HEK293 (cell line): ENCODE results near the gene KIF18A.
A peak's percentile ranks its signal among the peaks of the same experiment; 100 is the strongest.

Source experiments
- CTCF ChIA-PET: fragments of 350-600 bp; formaldehyde crosslinking; extraction: SDS; loops from one replicate; lab custom pipeline; 2021; ENCODE audit warnings: antibody characterized with exemption; lab: Yijun Ruan, JAX
- POLR2A ChIA-PET: fragments of 300-600 bp; formaldehyde crosslinking; extraction: SDS; loops from one replicate; lab custom pipeline; 2020; ENCODE audit warnings: antibody characterized with exemption, inconsistent platforms; lab: Yijun Ruan, JAX
- H3K27ac ChIP-seq: fragments of 200-500 bp; sonication (Bioruptor generic); 2 replicates; pipeline ENCODE4 v1.5.1; 2014; ENCODE audit warnings: low read depth, low read length, control low read depth, inconsistent platforms; ENCODE audit errors: extremely low read depth
- H3K36me3 ChIP-seq, 2 experiments: fragments of 200-500 bp in 1 of 2; sonication (Bioruptor generic) in 1 of 2; 1 replicate in 1 of 2; 2 replicates in 1 of 2; pipeline ENCODE4 v1.5.1; 2014 to 2017; ENCODE audit warnings: inconsistent platforms in 2 of 2, low read length in 2 of 2; ENCODE audit not compliant: control insufficient read depth in 2 of 2, insufficient read depth in 1 of 2
- H3K4me1 ChIP-seq: fragments of 200-500 bp; sonication (Bioruptor generic); 2 replicates; pipeline ENCODE4 v1.5.1; 2014; ENCODE audit warnings: mild to moderate bottlenecking, low read length, inconsistent platforms; ENCODE audit not compliant: control insufficient read depth, insufficient read depth
- H3K4me3 ChIP-seq: 2 replicates; pipeline ENCODE4 v1.5.1; 2011; ENCODE audit warnings: low read depth, mild to moderate bottlenecking, control low read depth, low read length, moderate library complexity
- H3K9me3 ChIP-seq: fragments of 200-500 bp; sonication (Bioruptor generic); 2 replicates; pipeline ENCODE4 v1.5.1; 2014; ENCODE audit warnings: low read depth, low read length, inconsistent platforms; ENCODE audit not compliant: control insufficient read depth, insufficient read depth
- BCL11A ChIP-seq: fragments of 450-650 bp; formaldehyde crosslinking; IDR thresholded peaks from 2 replicates; pipeline ENCODE4 v1.5.1; 2016; ENCODE audit warnings: low read depth, missing biosample characterization, missing genetic modification characterization
- FEZF1 ChIP-seq: fragments of 450-650 bp; formaldehyde crosslinking; IDR thresholded peaks from 2 replicates; pipeline ENCODE4 v1.5.1; 2016; ENCODE audit warnings: missing biosample characterization, missing genetic modification characterization
- IKZF3 ChIP-seq: fragments of 450-650 bp; IDR thresholded peaks from 2 replicates; pipeline ENCODE4 v1.5.0; 2018; ENCODE audit warnings: missing biosample characterization, mild to moderate bottlenecking, missing genetic modification characterization, moderate library complexity
- KLF16 ChIP-seq: fragments of 450-650 bp; formaldehyde crosslinking; IDR thresholded peaks from 2 replicates; pipeline ENCODE4 v1.5.1; 2017; ENCODE audit warnings: missing biosample characterization, missing genetic modification characterization
- KLF7 ChIP-seq: fragments of 450-650 bp; formaldehyde crosslinking; IDR thresholded peaks from 2 replicates; pipeline ENCODE4 v1.5.1; 2016; ENCODE audit warnings: missing biosample characterization, missing genetic modification characterization, borderline replicate concordance
- MZF1 ChIP-seq: fragments of 450-650 bp; formaldehyde crosslinking; IDR thresholded peaks from 2 replicates; pipeline ENCODE4 v1.5.1; 2017; ENCODE audit warnings: missing biosample characterization, missing genetic modification characterization, borderline replicate concordance
- ZBTB20 ChIP-seq: fragments of 450-650 bp; formaldehyde crosslinking; IDR thresholded peaks from 2 replicates; pipeline ENCODE4 v1.5.1; 2016; ENCODE audit warnings: missing biosample characterization, missing genetic modification characterization
- ZBTB8A ChIP-seq: fragments of 450-650 bp; formaldehyde crosslinking; IDR thresholded peaks from 2 replicates; pipeline ENCODE4 v1.5.1; 2016; ENCODE audit warnings: missing biosample characterization, missing genetic modification characterization
- ZFP3 ChIP-seq: fragments of 450-650 bp; formaldehyde crosslinking; IDR thresholded peaks from 2 replicates; pipeline ENCODE4 v1.5.1; 2016; ENCODE audit warnings: low read depth, missing biosample characterization, missing genetic modification characterization
- ZFP41 ChIP-seq: fragments of 450-650 bp; formaldehyde crosslinking; IDR thresholded peaks from 2 replicates; pipeline ENCODE4 v1.5.1; 2016; ENCODE audit warnings: missing biosample characterization, missing genetic modification characterization, borderline replicate concordance
- ZNF140 ChIP-seq: fragments of 450-650 bp; formaldehyde crosslinking; IDR thresholded peaks from 2 replicates; pipeline ENCODE4 v1.5.1; 2016; ENCODE audit warnings: missing biosample characterization, missing genetic modification characterization
- ZNF146 ChIP-seq: fragments of 450-650 bp; formaldehyde crosslinking; IDR thresholded peaks from 2 replicates; pipeline ENCODE4 v1.5.1; 2016; ENCODE audit warnings: missing biosample characterization, missing genetic modification characterization
- ZNF341 ChIP-seq: fragments of 450-650 bp; formaldehyde crosslinking; IDR thresholded peaks from 2 replicates; pipeline ENCODE4; 2016; ENCODE audit warnings: low read depth, missing biosample characterization, missing genetic modification characterization
- ZNF391 ChIP-seq: fragments of 450-650 bp; formaldehyde crosslinking; IDR thresholded peaks from 2 replicates; pipeline ENCODE4 v1.5.1; 2016; ENCODE audit warnings: low read depth, missing biosample characterization, missing genetic modification characterization, borderline replicate concordance
- ZNF416 ChIP-seq: fragments of 450-650 bp; formaldehyde crosslinking; IDR thresholded peaks from 2 replicates; pipeline ENCODE4 v1.5.1; 2016; ENCODE audit warnings: missing biosample characterization, missing genetic modification characterization
- ZNF501 ChIP-seq: fragments of 450-650 bp; formaldehyde crosslinking; IDR thresholded peaks from 2 replicates; pipeline ENCODE4 v1.5.1; 2016; ENCODE audit warnings: missing biosample characterization, missing genetic modification characterization
- ZNF621 ChIP-seq: fragments of 450-650 bp; formaldehyde crosslinking; IDR thresholded peaks from 2 replicates; pipeline ENCODE4 v1.5.1; 2017; ENCODE audit warnings: missing biosample characterization, missing genetic modification characterization
- ZNF629 ChIP-seq: fragments of 450-650 bp; formaldehyde crosslinking; IDR thresholded peaks from 2 replicates; pipeline ENCODE4 v1.5.1; 2017; ENCODE audit warnings: missing biosample characterization, missing genetic modification characterization
- ZNF791 ChIP-seq: fragments of 450-650 bp; formaldehyde crosslinking; IDR thresholded peaks from 2 replicates; pipeline ENCODE4 v1.5.1; 2016; ENCODE audit warnings: missing biosample characterization, missing genetic modification characterization
- ZNF792 ChIP-seq: fragments of 450-650 bp; formaldehyde crosslinking; IDR thresholded peaks from 2 replicates; pipeline ENCODE4 v1.5.1; 2016; ENCODE audit warnings: missing biosample characterization, missing genetic modification characterization
- TF ChIP-seq, protein P1 (sequence below): fragments of 450-650 bp; formaldehyde crosslinking; IDR thresholded peaks from 2 replicates; pipeline ENCODE4 v1.5.1; 2017; ENCODE audit warnings: missing biosample characterization, missing genetic modification characterization
- TF ChIP-seq, protein P2 (sequence below): fragments of 450-650 bp; formaldehyde crosslinking; IDR thresholded peaks from 2 replicates; pipeline ENCODE4 v1.5.1; 2016; ENCODE audit warnings: missing biosample characterization, missing genetic modification characterization
- TF ChIP-seq, protein P3 (sequence below): fragments of 450-650 bp; formaldehyde crosslinking; IDR thresholded peaks from 2 replicates; pipeline ENCODE4 v1.5.1; 2016; ENCODE audit warnings: missing biosample characterization, missing genetic modification characterization
- TF ChIP-seq, protein P4 (sequence below): fragments of 450-650 bp; formaldehyde crosslinking; conservative IDR thresholded peaks from 2 replicates; pipeline ENCODE4 v1.5.1; 2016; ENCODE audit warnings: low read depth, missing biosample characterization, missing genetic modification characterization
- TF ChIP-seq, protein P5 (sequence below): fragments of 450-650 bp; formaldehyde crosslinking; IDR thresholded peaks from 2 replicates; pipeline ENCODE4 v1.5.1; 2016; ENCODE audit warnings: missing biosample characterization, missing genetic modification characterization

KIF18A gene

DNA sequence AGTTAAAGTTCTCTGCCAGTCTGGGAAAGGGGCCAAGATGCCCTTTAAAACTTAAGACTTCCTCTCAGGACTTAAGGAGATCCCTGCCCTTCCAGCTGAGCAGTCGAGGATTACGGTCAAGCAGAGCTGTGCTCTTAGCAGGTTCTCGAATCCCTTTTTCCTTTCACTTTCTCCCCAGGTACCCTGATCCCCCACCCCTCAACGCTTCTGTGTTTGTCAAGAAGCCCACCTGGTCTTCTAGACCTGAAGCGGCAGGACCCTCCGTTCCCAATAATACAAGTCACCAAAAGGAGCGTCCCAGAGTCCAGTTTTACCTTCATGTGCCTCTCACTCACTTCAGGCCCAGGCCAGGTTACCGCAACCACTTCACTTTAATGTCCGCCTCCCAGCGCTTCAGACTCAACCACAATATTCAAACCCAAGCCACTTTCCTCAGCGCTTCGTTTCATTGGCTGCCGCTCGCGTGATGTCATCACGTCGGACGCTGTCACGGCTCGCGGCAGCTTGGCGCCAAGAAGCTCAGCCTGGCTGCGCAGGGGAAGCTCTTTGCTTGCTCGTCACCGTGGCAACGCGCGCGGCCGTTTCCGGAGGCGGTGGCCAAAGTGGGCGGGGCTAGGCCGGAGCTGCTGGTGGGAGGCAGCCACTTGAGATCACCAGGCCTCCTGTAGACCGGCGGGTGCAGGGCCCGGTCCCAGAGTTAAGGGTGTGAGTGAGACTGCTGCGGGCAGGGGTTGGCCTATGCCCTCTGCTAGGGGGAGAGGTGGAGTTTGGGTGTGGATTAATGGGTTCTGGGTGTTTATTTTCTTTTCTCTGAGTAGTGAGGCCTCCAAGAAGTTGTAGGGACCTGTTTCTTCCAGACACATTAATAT lies at the start of gene KIF18A, which contains the start of gene METTL15:
KIF18A (minus strand) TSS at position 407 of the 869 bp plus-strand sequence. CDS start 10,209 bp downstream, outside the sequence.
METTL15 (plus strand) TSS at position 639 of the 869 bp plus-strand sequence. CDS start 4,947 bp downstream, outside the sequence.
- Histone ChIP-seq H3K4me3 (peak within 1 kb of the TSS; percentile 90), H3K36me3 (no peaks in the 10 kb centered on the region), H3K9me3 (no peaks in the 10 kb centered on the region), H3K27ac (peak within 1 kb of the TSS; percentile 61), H3K4me1 (no peaks in the 10 kb centered on the region)
- POLR2A ChIA-PET, result interaction anchor here (0.7 to 1.4 kb wide), 10 partner anchors 9 to 637 kb away, joined by 3 to 10 read pairs (median 3); partner anchors contain the start of gene BDNF
- CTCF ChIA-PET, result interaction anchor here (0.6 to 1.1 kb wide), 5 partner anchors 49 to 463 kb away, joined by 3 to 5 read pairs (median 3); no protein-coding TSS in a partner anchor
- TF ChIP-seq IKZF3 (tag by site-specific recombination), result 0 out of 2 replicates have a peak, but pooled peaks have one; percentile 17
- TF ChIP-seq, protein P1, sequence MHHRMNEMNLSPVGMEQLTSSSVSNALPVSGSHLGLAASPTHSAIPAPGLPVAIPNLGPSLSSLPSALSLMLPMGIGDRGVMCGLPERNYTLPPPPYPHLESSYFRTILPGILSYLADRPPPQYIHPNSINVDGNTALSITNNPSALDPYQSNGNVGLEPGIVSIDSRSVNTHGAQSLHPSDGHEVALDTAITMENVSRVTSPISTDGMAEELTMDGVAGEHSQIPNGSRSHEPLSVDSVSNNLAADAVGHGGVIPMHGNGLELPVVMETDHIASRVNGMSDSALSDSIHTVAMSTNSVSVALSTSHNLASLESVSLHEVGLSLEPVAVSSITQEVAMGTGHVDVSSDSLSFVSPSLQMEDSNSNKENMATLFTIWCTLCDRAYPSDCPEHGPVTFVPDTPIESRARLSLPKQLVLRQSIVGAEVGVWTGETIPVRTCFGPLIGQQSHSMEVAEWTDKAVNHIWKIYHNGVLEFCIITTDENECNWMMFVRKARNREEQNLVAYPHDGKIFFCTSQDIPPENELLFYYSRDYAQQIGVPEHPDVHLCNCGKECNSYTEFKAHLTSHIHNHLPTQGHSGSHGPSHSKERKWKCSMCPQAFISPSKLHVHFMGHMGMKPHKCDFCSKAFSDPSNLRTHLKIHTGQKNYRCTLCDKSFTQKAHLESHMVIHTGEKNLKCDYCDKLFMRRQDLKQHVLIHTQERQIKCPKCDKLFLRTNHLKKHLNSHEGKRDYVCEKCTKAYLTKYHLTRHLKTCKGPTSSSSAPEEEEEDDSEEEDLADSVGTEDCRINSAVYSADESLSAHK (tag by site-specific recombination), result no peak
- TF ChIP-seq, protein P2, sequence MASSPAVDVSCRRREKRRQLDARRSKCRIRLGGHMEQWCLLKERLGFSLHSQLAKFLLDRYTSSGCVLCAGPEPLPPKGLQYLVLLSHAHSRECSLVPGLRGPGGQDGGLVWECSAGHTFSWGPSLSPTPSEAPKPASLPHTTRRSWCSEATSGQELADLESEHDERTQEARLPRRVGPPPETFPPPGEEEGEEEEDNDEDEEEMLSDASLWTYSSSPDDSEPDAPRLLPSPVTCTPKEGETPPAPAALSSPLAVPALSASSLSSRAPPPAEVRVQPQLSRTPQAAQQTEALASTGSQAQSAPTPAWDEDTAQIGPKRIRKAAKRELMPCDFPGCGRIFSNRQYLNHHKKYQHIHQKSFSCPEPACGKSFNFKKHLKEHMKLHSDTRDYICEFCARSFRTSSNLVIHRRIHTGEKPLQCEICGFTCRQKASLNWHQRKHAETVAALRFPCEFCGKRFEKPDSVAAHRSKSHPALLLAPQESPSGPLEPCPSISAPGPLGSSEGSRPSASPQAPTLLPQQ (tag by site-specific recombination), result peak; percentile 10
- TF ChIP-seq ZNF416 (tag by site-specific recombination), result no peak
- 0 out of 2 replicates have a peak, but pooled peaks have one; percentile 37 for TF ChIP-seq ZBTB20
- TF ChIP-seq ZNF501 (tag by site-specific recombination), result no peak; the same call in 1 of the 2 replicates
- TF ChIP-seq MZF1, result peak; percentile 51; the same call in 1 of the 2 replicates
- TF ChIP-seq, protein P3, sequence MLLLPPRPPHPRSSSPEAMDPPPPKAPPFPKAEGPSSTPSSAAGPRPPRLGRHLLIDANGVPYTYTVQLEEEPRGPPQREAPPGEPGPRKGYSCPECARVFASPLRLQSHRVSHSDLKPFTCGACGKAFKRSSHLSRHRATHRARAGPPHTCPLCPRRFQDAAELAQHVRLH (tag by site-specific recombination), result 0 out of 2 replicates have a peak, but pooled peaks have one; percentile 32
- TF ChIP-seq ZNF341 (tag by site-specific recombination), result 0 out of 2 replicates have a peak, but pooled peaks have one; percentile 21
- peak; percentile 39; the same call in 1 of the 2 replicates for TF ChIP-seq KLF7
- 0 out of 2 replicates have a peak, but pooled peaks have one; percentile 14 for TF ChIP-seq KLF16 (tag by site-specific recombination)
- 0 out of 2 replicates have a peak, but pooled peaks have one; percentile 7 for TF ChIP-seq FEZF1 (tag by site-specific recombination)
- no peak for TF ChIP-seq ZNF791 (tag by site-specific recombination)
- no peak for TF ChIP-seq ZNF391 (tag by site-specific recombination)
- TF ChIP-seq ZNF621, result no peak
- peak; percentile 29; the same call in 1 of the 2 replicates for TF ChIP-seq ZBTB8A (tag by site-specific recombination)
- TF ChIP-seq, protein P4, sequence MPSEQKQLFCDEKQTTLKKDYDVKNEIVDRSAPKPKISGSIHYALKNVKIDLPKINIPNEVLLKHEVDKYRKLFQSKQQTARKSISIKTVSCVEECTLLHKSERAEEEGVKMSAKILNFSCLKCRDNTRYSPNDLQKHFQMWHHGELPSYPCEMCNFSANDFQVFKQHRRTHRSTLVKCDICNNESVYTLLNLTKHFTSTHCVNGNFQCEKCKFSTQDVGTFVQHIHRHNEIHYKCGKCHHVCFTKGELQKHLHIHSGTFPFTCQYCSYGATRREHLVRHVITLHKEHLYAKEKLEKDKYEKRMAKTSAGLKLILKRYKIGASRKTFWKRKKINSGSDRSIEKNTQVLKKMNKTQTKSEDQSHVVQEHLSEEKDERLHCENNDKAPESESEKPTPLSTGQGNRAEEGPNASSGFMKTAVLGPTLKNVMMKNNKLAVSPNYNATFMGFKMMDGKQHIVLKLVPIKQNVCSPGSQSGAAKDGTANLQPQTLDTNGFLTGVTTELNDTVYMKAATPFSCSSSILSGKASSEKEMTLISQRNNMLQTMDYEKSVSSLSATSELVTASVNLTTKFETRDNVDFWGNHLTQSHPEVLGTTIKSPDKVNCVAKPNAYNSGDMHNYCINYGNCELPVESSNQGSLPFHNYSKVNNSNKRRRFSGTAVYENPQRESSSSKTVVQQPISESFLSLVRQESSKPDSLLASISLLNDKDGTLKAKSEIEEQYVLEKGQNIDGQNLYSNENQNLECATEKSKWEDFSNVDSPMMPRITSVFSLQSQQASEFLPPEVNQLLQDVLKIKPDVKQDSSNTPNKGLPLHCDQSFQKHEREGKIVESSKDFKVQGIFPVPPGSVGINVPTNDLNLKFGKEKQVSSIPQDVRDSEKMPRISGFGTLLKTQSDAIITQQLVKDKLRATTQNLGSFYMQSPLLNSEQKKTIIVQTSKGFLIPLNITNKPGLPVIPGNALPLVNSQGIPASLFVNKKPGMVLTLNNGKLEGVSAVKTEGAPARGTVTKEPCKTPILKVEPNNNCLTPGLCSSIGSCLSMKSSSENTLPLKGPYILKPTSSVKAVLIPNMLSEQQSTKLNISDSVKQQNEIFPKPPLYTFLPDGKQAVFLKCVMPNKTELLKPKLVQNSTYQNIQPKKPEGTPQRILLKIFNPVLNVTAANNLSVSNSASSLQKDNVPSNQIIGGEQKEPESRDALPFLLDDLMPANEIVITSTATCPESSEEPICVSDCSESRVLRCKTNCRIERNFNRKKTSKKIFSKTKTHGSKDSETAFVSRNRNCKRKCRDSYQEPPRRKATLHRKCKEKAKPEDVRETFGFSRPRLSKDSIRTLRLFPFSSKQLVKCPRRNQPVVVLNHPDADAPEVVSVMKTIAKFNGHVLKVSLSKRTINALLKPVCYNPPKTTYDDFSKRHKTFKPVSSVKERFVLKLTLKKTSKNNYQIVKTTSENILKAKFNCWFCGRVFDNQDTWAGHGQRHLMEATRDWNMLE (tag by site-specific recombination), result no peak
- TF ChIP-seq ZNF146 (tag by site-specific recombination), result no peak
- peak; percentile 98 for TF ChIP-seq ZNF629
- TF ChIP-seq ZNF792 (tag by site-specific recombination), result no peak
- TF ChIP-seq, protein P5, sequence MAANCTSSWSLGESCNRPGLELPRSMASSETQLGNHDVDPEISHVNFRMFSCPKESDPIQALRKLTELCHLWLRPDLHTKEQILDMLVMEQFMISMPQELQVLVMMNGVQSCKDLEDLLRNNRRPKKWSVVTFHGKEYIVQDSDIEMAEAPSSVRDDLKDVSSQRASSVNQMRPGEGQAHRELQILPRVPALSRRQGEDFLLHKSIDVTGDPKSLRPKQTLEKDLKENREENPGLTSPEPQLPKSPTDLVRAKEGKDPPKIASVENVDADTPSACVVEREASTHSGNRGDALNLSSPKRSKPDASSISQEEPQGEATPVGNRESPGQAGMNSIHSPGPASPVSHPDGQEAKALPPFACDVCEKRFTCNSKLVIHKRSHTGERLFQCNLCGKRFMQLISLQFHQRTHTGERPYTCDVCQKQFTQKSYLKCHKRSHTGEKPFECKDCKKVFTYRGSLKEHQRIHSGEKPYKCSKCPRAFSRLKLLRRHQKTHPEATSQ, result no peak
- TF ChIP-seq ZFP3 (tag by site-specific recombination), result no peak
- no peak for TF ChIP-seq ZFP41 (tag by site-specific recombination)
- no peak for TF ChIP-seq ZNF140 (tag by site-specific recombination)
- peak; percentile 43; the same call in 1 of the 2 replicates for TF ChIP-seq BCL11A
